Glutamatergic neuron (in vitro differentiated cells): ENCODE data around the gene KLHL30. TPM values are rescaled to one million over a fixed set of nuclear protein-coding genes. Genes with fewer than 3 reads are reported as not detected.

Source experiments
- DNase-seq: peaks from one replicate; pipeline ENCODE4 v3.0.0; 2022
- H3K27ac Mint-ChIP-seq: one replicate; pipeline ENCODE4 v1.8.0; 2020; ENCODE audit warnings: mild to moderate bottlenecking, mixed read lengths, inconsistent platforms; ENCODE audit not compliant: unreplicated experiment
- H3K27me3 Mint-ChIP-seq: one replicate; pipeline ENCODE4 v1.8.0; 2020; ENCODE audit warnings: mild to moderate bottlenecking, moderate library complexity, mixed read lengths, inconsistent platforms; ENCODE audit not compliant: unreplicated experiment
- H3K36me3 Mint-ChIP-seq: one replicate; pipeline ENCODE4 v1.8.0; 2020; ENCODE audit warnings: mild to moderate bottlenecking, mixed read lengths, inconsistent platforms; ENCODE audit not compliant: unreplicated experiment
- H3K4me1 Mint-ChIP-seq: one replicate; pipeline ENCODE4 v1.8.0; 2020; ENCODE audit warnings: mild to moderate bottlenecking, low read depth, mixed read lengths, inconsistent platforms; ENCODE audit not compliant: unreplicated experiment
- H3K4me3 Mint-ChIP-seq: one replicate; pipeline ENCODE4 v1.8.0; 2020; ENCODE audit warnings: mild to moderate bottlenecking, mixed read lengths, inconsistent platforms; ENCODE audit not compliant: unreplicated experiment
- H3K9me3 Mint-ChIP-seq: one replicate; pipeline ENCODE4 v1.8.0; 2020; ENCODE audit warnings: mild to moderate bottlenecking, moderate library complexity, mixed read lengths, inconsistent platforms; ENCODE audit not compliant: unreplicated experiment
- total RNA-seq: library from RNA; stranded (reverse); fragmentation: NEBNext Ultra II Directional; extraction: Animal tissue kit (Norgen Biotek cat#: 25700); gene quantifications from one replicate; pipeline ENCODE4 v1.2.1, GENCODE V29; 2021; ENCODE audit not compliant: unreplicated experiment
- TF ChIP-seq, protein P1 (sequence below): fragments of 200-600 bp; sonication (generic); IDR thresholded peaks from one replicate; pipeline ENCODE4 v1.5.0; 2021; ENCODE audit not compliant: partially characterized antibody, unreplicated experiment

Gene KLHL30
- total RNA-seq, 1 donor from 2014 or later = 3.5 TPM

DNA sequence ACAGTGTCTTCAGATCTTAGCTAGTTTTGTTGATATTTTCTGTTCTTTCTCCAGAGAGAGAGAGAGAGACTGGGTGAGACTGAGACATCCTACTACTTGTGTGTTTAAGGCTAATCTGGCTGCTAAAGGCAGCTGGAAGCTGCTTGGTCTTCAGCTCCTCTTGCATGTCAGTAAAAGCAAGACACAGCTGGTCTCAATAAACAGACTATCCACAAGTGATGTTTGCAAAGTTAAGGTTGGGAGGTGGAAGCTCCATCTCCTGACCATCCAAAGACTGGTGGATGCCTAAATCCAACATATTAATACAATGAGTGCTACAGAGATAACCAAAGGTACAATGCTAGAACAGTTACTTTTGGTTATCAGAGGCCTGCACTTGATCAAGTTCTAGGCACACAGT is 38.1 kb downstream of the KLHL30 start:
- peaks cover 1% of the 10 kb centered on the region for H3K4me1 Mint-ChIP-seq
- H3K9me3 Mint-ChIP-seq = peaks cover 3% of the 10 kb centered on the region
- TF ChIP-seq, protein P1, sequence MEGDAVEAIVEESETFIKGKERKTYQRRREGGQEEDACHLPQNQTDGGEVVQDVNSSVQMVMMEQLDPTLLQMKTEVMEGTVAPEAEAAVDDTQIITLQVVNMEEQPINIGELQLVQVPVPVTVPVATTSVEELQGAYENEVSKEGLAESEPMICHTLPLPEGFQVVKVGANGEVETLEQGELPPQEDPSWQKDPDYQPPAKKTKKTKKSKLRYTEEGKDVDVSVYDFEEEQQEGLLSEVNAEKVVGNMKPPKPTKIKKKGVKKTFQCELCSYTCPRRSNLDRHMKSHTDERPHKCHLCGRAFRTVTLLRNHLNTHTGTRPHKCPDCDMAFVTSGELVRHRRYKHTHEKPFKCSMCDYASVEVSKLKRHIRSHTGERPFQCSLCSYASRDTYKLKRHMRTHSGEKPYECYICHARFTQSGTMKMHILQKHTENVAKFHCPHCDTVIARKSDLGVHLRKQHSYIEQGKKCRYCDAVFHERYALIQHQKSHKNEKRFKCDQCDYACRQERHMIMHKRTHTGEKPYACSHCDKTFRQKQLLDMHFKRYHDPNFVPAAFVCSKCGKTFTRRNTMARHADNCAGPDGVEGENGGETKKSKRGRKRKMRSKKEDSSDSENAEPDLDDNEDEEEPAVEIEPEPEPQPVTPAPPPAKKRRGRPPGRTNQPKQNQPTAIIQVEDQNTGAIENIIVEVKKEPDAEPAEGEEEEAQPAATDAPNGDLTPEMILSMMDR = no peak
- DNase-seq = no peak
- H3K27ac Mint-ChIP-seq = no peak overlapping the region
- no peaks in the 10 kb centered on the region for H3K36me3 Mint-ChIP-seq
- no peak overlapping the region for H3K4me3 Mint-ChIP-seq
- no peaks in the 10 kb centered on the region for H3K27me3 Mint-ChIP-seq

DNA sequence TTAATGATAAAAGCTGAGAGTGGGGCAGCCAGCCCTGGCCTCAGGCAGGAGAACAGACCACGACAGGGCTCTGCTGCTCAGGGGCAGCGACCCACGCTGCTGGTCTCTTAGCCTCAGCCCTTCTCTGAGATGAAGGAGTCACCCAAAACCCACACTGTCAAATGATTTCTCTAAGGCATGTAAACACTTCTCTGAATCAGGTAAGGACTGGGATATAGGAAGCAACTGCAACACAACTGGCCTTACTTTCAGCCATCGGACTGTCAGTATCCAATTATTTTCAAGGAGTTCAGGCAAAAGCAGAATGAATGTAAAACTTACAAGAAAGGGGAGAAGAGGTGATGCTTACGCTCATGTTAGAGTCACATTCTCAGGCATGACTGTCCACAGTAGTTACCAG is 42.1 kb downstream of the KLHL30 start:
- Mint-ChIP-seq H3K27ac (no peak overlapping the region), H3K4me1 (no peaks in the 10 kb centered on the region), H3K27me3 (no peaks in the 10 kb centered on the region), H3K9me3 (peaks cover 1% of the 10 kb centered on the region), H3K4me3 (no peak overlapping the region), H3K36me3 (peaks cover 5% of the 10 kb centered on the region)
- DNase-seq = no peak
- TF ChIP-seq, protein P1 = no peak

DNA sequence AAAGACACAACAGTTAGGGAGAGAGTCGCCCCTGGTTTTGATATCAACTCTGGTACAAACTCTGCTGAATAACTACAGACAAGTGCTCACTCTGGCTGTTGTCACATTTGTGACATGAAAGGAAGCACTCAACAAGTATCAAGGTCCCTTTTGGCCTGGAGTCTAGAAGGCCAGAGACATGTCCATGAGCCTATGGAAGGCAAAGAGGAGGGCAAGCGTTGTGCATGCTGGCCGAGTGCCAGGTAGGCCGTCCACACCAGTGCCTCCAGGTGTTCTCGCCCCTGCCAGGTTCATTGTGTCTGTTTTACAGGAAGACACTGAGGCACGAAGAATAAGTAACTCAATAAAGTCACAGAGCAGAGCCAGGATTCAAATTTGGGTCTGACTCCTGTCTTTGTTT is 43.9 kb downstream of the KLHL30 start:
- Mint-ChIP-seq H3K27ac (no peak overlapping the region), H3K9me3 (no peaks in the 10 kb centered on the region), H3K4me1 (no peaks in the 10 kb centered on the region), H3K36me3 (peaks cover 5% of the 10 kb centered on the region), H3K27me3 (no peaks in the 10 kb centered on the region), H3K4me3 (no peak overlapping the region)
- TF ChIP-seq, protein P1 = no peak
- no peak for DNase-seq

DNA sequence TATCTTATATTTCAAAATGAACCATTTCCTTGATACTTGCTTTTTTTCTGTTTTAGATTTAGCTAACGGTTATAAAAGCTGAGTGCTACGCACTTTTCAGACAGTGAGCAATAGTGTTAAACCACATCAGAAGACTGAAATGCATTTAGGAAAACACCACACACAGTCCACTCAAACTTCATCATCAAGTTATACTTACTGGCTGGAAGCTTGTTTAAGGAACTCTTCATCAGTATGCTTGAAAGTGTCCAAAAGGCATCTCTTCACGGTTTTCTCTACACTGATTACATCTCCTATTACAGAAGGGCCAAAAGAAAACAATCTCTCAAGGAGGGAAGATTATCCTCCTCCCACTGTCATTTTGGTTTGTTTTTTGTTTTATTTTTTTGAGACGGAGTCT is 45.4 kb downstream of the KLHL30 start:
- TF ChIP-seq, protein P1 = no peak
- Mint-ChIP-seq H3K4me3 (no peak overlapping the region), H3K27me3 (no peaks in the 10 kb centered on the region), H3K9me3 (no peaks in the 10 kb centered on the region), H3K36me3 (peaks cover 5% of the 10 kb centered on the region), H3K4me1 (no peaks in the 10 kb centered on the region), H3K27ac (no peak overlapping the region)
- DNase-seq = no peak

DNA sequence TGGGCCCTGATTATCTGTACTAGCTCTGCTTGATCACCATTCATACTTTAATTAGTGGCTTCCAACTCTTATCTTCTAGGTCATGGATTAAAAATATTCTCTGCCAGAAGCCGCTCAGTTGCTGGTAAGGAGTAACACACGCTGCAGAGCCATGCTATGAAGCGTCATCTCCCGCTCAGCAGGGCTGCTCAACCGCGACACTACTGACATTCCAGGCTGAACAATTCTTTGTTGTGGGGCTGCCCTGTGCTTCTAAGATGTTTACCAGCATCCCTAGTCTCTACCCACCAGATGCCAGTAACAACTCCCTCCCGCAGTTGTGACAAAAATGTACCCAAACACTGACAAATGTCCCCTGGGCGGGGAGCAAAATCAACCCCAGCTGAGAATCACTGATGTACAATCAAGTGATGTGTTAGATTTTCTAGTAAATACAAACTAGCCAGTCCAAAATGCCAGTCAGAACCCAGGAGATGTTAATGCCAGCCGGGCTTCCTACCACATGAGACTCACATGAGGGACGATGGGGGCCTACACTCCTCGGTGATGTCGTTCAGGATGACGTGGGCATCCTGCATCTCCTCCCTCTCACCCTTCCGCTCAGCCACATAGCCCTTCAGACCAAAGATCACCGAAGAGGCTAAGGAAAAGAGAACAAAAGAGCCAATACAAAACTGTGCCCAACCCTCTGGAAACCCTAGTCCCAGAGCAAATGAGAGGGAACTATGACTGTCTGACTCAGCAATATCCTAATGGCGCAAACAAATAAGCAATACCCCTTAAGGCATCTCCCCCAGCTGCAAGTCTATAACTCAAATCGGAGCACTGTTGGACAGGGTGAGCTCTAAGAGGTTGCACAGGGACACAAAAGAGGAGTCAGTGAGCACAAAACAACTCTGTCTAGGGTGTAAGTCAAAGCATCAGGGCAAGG is 49.4 kb downstream of the KLHL30 start:
- DNase-seq = no peak
- H3K27me3 Mint-ChIP-seq = no peaks in the 10 kb centered on the region
- H3K36me3 Mint-ChIP-seq = no peaks in the 10 kb centered on the region
- H3K9me3 Mint-ChIP-seq = no peaks in the 10 kb centered on the region
- TF ChIP-seq, protein P1 = no peak
- no peak overlapping the region for H3K4me3 Mint-ChIP-seq
- peak overlapping the region; percentile 33 for H3K27ac Mint-ChIP-seq
- no peaks in the 10 kb centered on the region for H3K4me1 Mint-ChIP-seq
